Panc1 (cell line): ENCODE results near the gene DUT.

ENCODE experiments used
- CTCF ChIP-seq: fragments of 450-650 bp; IDR thresholded peaks from 2 replicates; pipeline ENCODE4 v1.5.1; 2017; ENCODE audit warnings: mild to moderate bottlenecking
- POLR2AphosphoS5 ChIP-seq: IDR thresholded peaks from 2 replicates; pipeline ENCODE4 v1.6.1; 2012; ENCODE audit warnings: mild to moderate bottlenecking, low read depth, low read length, moderate library complexity
- REST ChIP-seq, 2 experiments: IDR thresholded peaks; 2 replicates each; pipeline ENCODE4 v1.6.1; 2011 to 2012; ENCODE audit warnings: low read depth in 2 of 2, control low read depth in 1 of 2, low read length in 1 of 2, mild to moderate bottlenecking in 1 of 2, moderate library complexity in 1 of 2; ENCODE audit not compliant: insufficient read depth in 1 of 2

GRCh38 chr15:48391950-48392349, 60.7 kb downstream of the DUT start:
- no peak for TF ChIP-seq CTCF
- TF ChIP-seq REST (IDR thresholded peaks at IDR 0.05; ENCODE audit: insufficient read depth in 1 of 2, low read depth in 2 of 2, low read length in 1 of 2) = no peak
- no peak for TF ChIP-seq POLR2AphosphoS5
